Activated CD4-positive, alpha-beta T cell treated with anti-CD3 and anti-CD28 coated beads, Interleukin-2, amount 10 ng/mL, durations not matched to agents 7 days and 5 days (primary cell): ENCODE data around the gene SMIM13. TPM values are rescaled to one million over a fixed set of nuclear protein-coding genes. Genes with fewer than 3 reads are reported as not detected.
A peak's percentile ranks its signal among the peaks of the same experiment; 100 is the strongest.
"Not testable (repeated sequence)": the region's sequence is repeated elsewhere in the genome, so short reads cannot be mapped to it uniquely, and the experiment has no call there.

ENCODE experiments used
- CTCF ChIA-PET: fragments of 350-600 bp; sonication (Branson Sonifier 250); formaldehyde crosslinking; loops from one replicate; lab custom pipeline; 2021; ENCODE audit warnings: antibody characterized with exemption; lab: Charles Lee
- POLR2A ChIA-PET: fragments of 350-600 bp; sonication (Branson Sonifier 250); formaldehyde crosslinking; loops from one replicate; lab custom pipeline; 2021; ENCODE audit warnings: antibody characterized with exemption; lab: Charles Lee
- DNase-seq: peaks from one replicate; pipeline ENCODE4 v3.0.0-alpha.2; 2020
- H3K27ac Mint-ChIP-seq: one replicate; pipeline ENCODE4 v1.8.0; 2021; ENCODE audit warnings: mild to moderate bottlenecking, moderate library complexity, mixed read lengths
- H3K27me3 Mint-ChIP-seq: one replicate; pipeline ENCODE4 v1.8.0; 2021; ENCODE audit warnings: mixed read lengths
- H3K36me3 Mint-ChIP-seq: one replicate; pipeline ENCODE4 v1.8.0; 2021; ENCODE audit warnings: low read depth, mixed read lengths
- H3K4me1 Mint-ChIP-seq: one replicate; pipeline ENCODE4 v1.8.0; 2021; ENCODE audit warnings: mixed read lengths
- H3K4me3 Mint-ChIP-seq: one replicate; pipeline ENCODE4 v1.8.0; 2021; ENCODE audit warnings: mild to moderate bottlenecking, moderate library complexity, mixed read lengths
- H3K9me3 Mint-ChIP-seq: one replicate; pipeline ENCODE4 v1.8.0; 2021; ENCODE audit warnings: mixed read lengths
- total RNA-seq, 2 experiments: library from RNA; stranded (reverse); gene quantifications; one replicate each; pipeline ENCODE4 v1.2.3, GENCODE V29; 2021

Gene SMIM13
- total RNA-seq, 2 experiments from 2014 or later: 7.9 to 9.2 TPM

- CTCF ChIA-PET: no interaction called here
- no peaks in the 10 kb centered on the region for H3K27me3 Mint-ChIP-seq
- H3K4me1 Mint-ChIP-seq: peaks cover 10% of the 10 kb centered on the region
- no peak overlapping the region for H3K27ac Mint-ChIP-seq
- H3K36me3 Mint-ChIP-seq: no peaks in the 10 kb centered on the region
- no peak overlapping the region for H3K4me3 Mint-ChIP-seq
- no peak for DNase-seq
- H3K9me3 Mint-ChIP-seq: no peaks in the 10 kb centered on the region
- POLR2A ChIA-PET: no interaction called here
These were observed 3.9 kb upstream of the SMIM13 start for GRCh38 chr6:11089695-11090094.

GRCh38 chr6:11091141-11091540, 2.5 kb upstream of the SMIM13 start:
- H3K4me1 Mint-ChIP-seq: peaks cover 23% of the 10 kb centered on the region
- POLR2A ChIA-PET, H3K4me3 Mint-ChIP-seq, H3K36me3 Mint-ChIP-seq, CTCF ChIA-PET, DNase-seq, H3K9me3 Mint-ChIP-seq, H3K27ac Mint-ChIP-seq, H3K27me3 Mint-ChIP-seq: not testable (repeated sequence)

- DNase-seq: peak; percentile 65
- Mint-ChIP-seq H3K36me3 (peaks cover 3% of the 10 kb centered on the region), H3K4me3 (peak overlapping the region; percentile 87), H3K27ac (peak overlapping the region; percentile 98), H3K9me3 (no peaks in the 10 kb centered on the region), H3K4me1 (peaks cover 31% of the 10 kb centered on the region), H3K27me3 (no peaks in the 10 kb centered on the region)
- CTCF ChIA-PET: interaction anchor here (0.6 to 1.6 kb wide), 5 partner anchors 9 to 371 kb away, joined by 3 to 7 read pairs (median 5); partner anchors contain the start of gene TMEM14C
- POLR2A ChIA-PET: interaction anchor here (0.6 kb wide), 2 partner anchors 19 to 366 kb away, joined by 3 to 6 read pairs; no protein-coding TSS in a partner anchor
These were observed 812 bp upstream of the SMIM13 start for GRCh38 chr6:11092668-11093375.

- CTCF ChIA-PET: interaction anchor here (0.6 to 1.6 kb wide), 5 partner anchors 9 to 371 kb away, joined by 3 to 7 read pairs (median 5); partner anchors contain the start of gene TMEM14C
- Mint-ChIP-seq H3K36me3 (peaks cover 8% of the 10 kb centered on the region), H3K4me3 (peak overlapping the region; percentile 87), H3K27ac (peak overlapping the region; percentile 98), H3K9me3 (no peaks in the 10 kb centered on the region), H3K4me1 (peaks cover 35% of the 10 kb centered on the region), H3K27me3 (no peaks in the 10 kb centered on the region)
- no peak for DNase-seq
- POLR2A ChIA-PET: interaction anchor here (0.6 kb wide), 1 partner anchor 365 kb away, joined by 3 read pairs; no protein-coding TSS in a partner anchor
These were observed 333 bp upstream of the SMIM13 start for GRCh38 chr6:11093376-11093625.

- H3K4me3 Mint-ChIP-seq: peak overlapping the region; percentile 84
- no peaks in the 10 kb centered on the region for H3K9me3 Mint-ChIP-seq
- peak; percentile 59 for DNase-seq
- peak overlapping the region; percentile 94 for H3K27ac Mint-ChIP-seq
- H3K4me1 Mint-ChIP-seq: peaks cover 35% of the 10 kb centered on the region
- no peaks in the 10 kb centered on the region for H3K27me3 Mint-ChIP-seq
- ChIA-PET POLR2A (no interaction called here), CTCF (interaction anchor here (2.4 kb wide), 1 partner anchor 11 kb away, joined by 11 read pairs; no protein-coding TSS in a partner anchor)
- peaks cover 16% of the 10 kb centered on the region for H3K36me3 Mint-ChIP-seq
These were observed 797 bp downstream of the SMIM13 start for GRCh38 chr6:11094411-11094851.

- Mint-ChIP-seq H3K4me3 (peak overlapping the region; percentile 84), H3K36me3 (peaks cover 20% of the 10 kb centered on the region), H3K9me3 (no peaks in the 10 kb centered on the region), H3K27ac (peak overlapping the region; percentile 94), H3K4me1 (peaks cover 35% of the 10 kb centered on the region), H3K27me3 (no peaks in the 10 kb centered on the region)
- ChIA-PET CTCF (interaction anchor here (0.6 to 2.4 kb wide), 3 partner anchors 10 to 1051 kb away, joined by 3 to 11 read pairs (median 5); no protein-coding TSS in a partner anchor), POLR2A (no interaction called here)
- no peak for DNase-seq
These were observed 1.3 kb downstream of the SMIM13 start for GRCh38 chr6:11094941-11095340.

GRCh38 chr6:11096109-11096508, 2.5 kb downstream of the SMIM13 start:
- DNase-seq: peak; percentile 14
- no peaks in the 10 kb centered on the region for H3K27me3 Mint-ChIP-seq
- H3K36me3 Mint-ChIP-seq: peaks cover 27% of the 10 kb centered on the region
- H3K4me3 Mint-ChIP-seq: peak overlapping the region; percentile 84
- no peak overlapping the region for H3K27ac Mint-ChIP-seq
- CTCF ChIA-PET: interaction anchor here (1.2 to 2.4 kb wide), 3 partner anchors 9 to 400 kb away, joined by 5 to 11 read pairs (median 7); no protein-coding TSS in a partner anchor
- POLR2A ChIA-PET: no interaction called here
- peaks cover 2% of the 10 kb centered on the region for H3K9me3 Mint-ChIP-seq
- H3K4me1 Mint-ChIP-seq: peaks cover 41% of the 10 kb centered on the region

GRCh38 chr6:11097476-11097875, 3.8 kb downstream of the SMIM13 start:
- DNase-seq: no peak
- peaks cover 2% of the 10 kb centered on the region for H3K9me3 Mint-ChIP-seq
- ChIA-PET CTCF (interaction anchor here (1.1 to 1.8 kb wide), 2 partner anchors 13 to 399 kb away, joined by 3 to 7 read pairs; no protein-coding TSS in a partner anchor), POLR2A (interaction anchor here (0.6 kb wide), 1 partner anchor 517 kb away, joined by 4 read pairs; no protein-coding TSS in a partner anchor)
- no peak overlapping the region for H3K4me3 Mint-ChIP-seq
- H3K27me3 Mint-ChIP-seq: no peaks in the 10 kb centered on the region
- H3K27ac Mint-ChIP-seq: no peak overlapping the region
- H3K4me1 Mint-ChIP-seq: peaks cover 41% of the 10 kb centered on the region
- peaks cover 33% of the 10 kb centered on the region for H3K36me3 Mint-ChIP-seq

- CTCF ChIA-PET: interaction anchor here (0.8 to 1.1 kb wide), 2 partner anchors 13 to 74 kb away, joined by 3 read pairs; no protein-coding TSS in a partner anchor
- no peaks in the 10 kb centered on the region for H3K27me3 Mint-ChIP-seq
- POLR2A ChIA-PET: no interaction called here
- H3K27ac Mint-ChIP-seq: no peak overlapping the region
- peaks cover 36% of the 10 kb centered on the region for H3K4me1 Mint-ChIP-seq
- DNase-seq: no peak
- H3K36me3 Mint-ChIP-seq: peaks cover 38% of the 10 kb centered on the region
- H3K4me3 Mint-ChIP-seq: no peak overlapping the region
- peaks cover 2% of the 10 kb centered on the region for H3K9me3 Mint-ChIP-seq
These were observed 4.4 kb downstream of the SMIM13 start for GRCh38 chr6:11098004-11098403.

- no peak overlapping the region for H3K27ac Mint-ChIP-seq
- DNase-seq: no peak
- ChIA-PET POLR2A (no interaction called here), CTCF (no interaction called here)
- peaks cover 47% of the 10 kb centered on the region for H3K36me3 Mint-ChIP-seq
- H3K4me3 Mint-ChIP-seq: no peak overlapping the region
- peaks cover 17% of the 10 kb centered on the region for H3K4me1 Mint-ChIP-seq
- no peaks in the 10 kb centered on the region for H3K27me3 Mint-ChIP-seq
- peaks cover 2% of the 10 kb centered on the region for H3K9me3 Mint-ChIP-seq
These were observed 7.8 kb downstream of the SMIM13 start for GRCh38 chr6:11101417-11101816.

GRCh38 chr6:11103065-11103464, 9.4 kb downstream of the SMIM13 start:
- H3K4me3 Mint-ChIP-seq: no peak overlapping the region
- H3K27ac Mint-ChIP-seq: no peak overlapping the region
- H3K36me3 Mint-ChIP-seq: peaks cover 46% of the 10 kb centered on the region
- ChIA-PET CTCF (interaction anchor here (2.9 kb wide), 1 partner anchor 10 kb away, joined by 7 read pairs; the partner anchor contains the start of gene SMIM13), POLR2A (no interaction called here)
- H3K4me1 Mint-ChIP-seq: peaks cover 10% of the 10 kb centered on the region
- peaks cover 2% of the 10 kb centered on the region for H3K9me3 Mint-ChIP-seq
- no peak for DNase-seq
- H3K27me3 Mint-ChIP-seq: no peaks in the 10 kb centered on the region

- H3K36me3 Mint-ChIP-seq: peaks cover 11% of the 10 kb centered on the region
- no peaks in the 10 kb centered on the region for H3K9me3 Mint-ChIP-seq
- no peaks in the 10 kb centered on the region for H3K27me3 Mint-ChIP-seq
- H3K4me3 Mint-ChIP-seq: no peak overlapping the region
- DNase-seq: no peak
- no peak overlapping the region for H3K27ac Mint-ChIP-seq
- POLR2A ChIA-PET: no interaction called here
- CTCF ChIA-PET: interaction anchor here (1.8 kb wide), 1 partner anchor 13 kb away, joined by 5 read pairs; no protein-coding TSS in a partner anchor
- peaks cover 17% of the 10 kb centered on the region for H3K4me1 Mint-ChIP-seq
These were observed 15.1 kb downstream of the SMIM13 start for GRCh38 chr6:11108726-11109125.
